ENCODE data around the gene RXRB.

The RXRB gene

GRCh38 chr6:33211666-33212422 is 11.4 kb upstream of the RXRB start:
- DNase-seq: no peak

GRCh38 chr6:33211136-33211535 is 10.7 kb upstream of the RXRB start:
- DNase-seq: no peak

GRCh38 chr6:33209856-33210255 is 9.4 kb upstream of the RXRB start:
- no peak for DNase-seq

GRCh38 chr6:33208091-33208967 is 7.9 kb upstream of the RXRB start, which contains the start of gene RING1:
Gene RING1, plus strand, starts transcription at chr6:33208500. Its CDS starts 323 bp downstream, at chr6:33208823.
- DNase-seq: peak; percentile 80

GRCh38 chr6:33207552-33208090 is 7.2 kb upstream of the RXRB start:
- no peak for DNase-seq

- DNase-seq: no peak
Measured at GRCh38 chr6:33206864-33207551, 6.5 kb upstream of the RXRB start.

GRCh38 chr6:33206027-33206863 is 5.8 kb upstream of the RXRB start:
- DNase-seq: no peak

- no peak for DNase-seq
Measured at GRCh38 chr6:33205191-33206026, 4.9 kb upstream of the RXRB start.

GRCh38 chr6:33204415-33205190 is 4.1 kb upstream of the RXRB start, which contains the start of gene HSD17B8:
Gene HSD17B8, plus strand, starts transcription at chr6:33204655. Its CDS starts 14 bp downstream, at chr6:33204669.
- peak; percentile 86 for DNase-seq

- no peak for DNase-seq
Measured at GRCh38 chr6:33204165-33204414, 3.6 kb upstream of the RXRB start.

GRCh38 chr6:33203443-33204164 is 3.1 kb upstream of the RXRB start:
- DNase-seq: no peak

GRCh38 chr6:33202799-33203198 is 2.3 kb upstream of the RXRB start:
- no peak for DNase-seq

GRCh38 chr6:33201935-33202334 is 1.5 kb upstream of the RXRB start:
- DNase-seq: no peak

- DNase-seq: no peak
Measured at GRCh38 chr6:33201147-33201545, 681 bp upstream of the RXRB start.

GRCh38 chr6:33199687-33200218 is 712 bp downstream of the RXRB start:
- DNase-seq: peak; percentile 63

- no peak for DNase-seq
Measured at GRCh38 chr6:33198853-33199436, 1.5 kb downstream of the RXRB start.

GRCh38 chr6:33198159-33198852 is 2.2 kb downstream of the RXRB start:
- DNase-seq: no peak

GRCh38 chr6:33197431-33198048 is 2.9 kb downstream of the RXRB start:
- no peak for DNase-seq

Measured in activated effector memory CD4-positive, alpha-beta T cell treated with Interleukin-2 at 50 U/mL for 16 hours (primary cell).